NCI-H1436 treated with DMSO at 0.1 percent for 48 hours (cell line): ENCODE measurements around the gene ELK1.
"Not testable (repeated sequence)": the region's sequence is repeated elsewhere in the genome, so short reads cannot be mapped to it uniquely, and the experiment has no call there.

Experiments used
- DNase-seq: peaks from one replicate; lab custom pipeline; 2025; lab: John Stamatoyannopoulos, UW

ELK1 gene, protein sequence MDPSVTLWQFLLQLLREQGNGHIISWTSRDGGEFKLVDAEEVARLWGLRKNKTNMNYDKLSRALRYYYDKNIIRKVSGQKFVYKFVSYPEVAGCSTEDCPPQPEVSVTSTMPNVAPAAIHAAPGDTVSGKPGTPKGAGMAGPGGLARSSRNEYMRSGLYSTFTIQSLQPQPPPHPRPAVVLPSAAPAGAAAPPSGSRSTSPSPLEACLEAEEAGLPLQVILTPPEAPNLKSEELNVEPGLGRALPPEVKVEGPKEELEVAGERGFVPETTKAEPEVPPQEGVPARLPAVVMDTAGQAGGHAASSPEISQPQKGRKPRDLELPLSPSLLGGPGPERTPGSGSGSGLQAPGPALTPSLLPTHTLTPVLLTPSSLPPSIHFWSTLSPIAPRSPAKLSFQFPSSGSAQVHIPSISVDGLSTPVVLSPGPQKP

DNA sequence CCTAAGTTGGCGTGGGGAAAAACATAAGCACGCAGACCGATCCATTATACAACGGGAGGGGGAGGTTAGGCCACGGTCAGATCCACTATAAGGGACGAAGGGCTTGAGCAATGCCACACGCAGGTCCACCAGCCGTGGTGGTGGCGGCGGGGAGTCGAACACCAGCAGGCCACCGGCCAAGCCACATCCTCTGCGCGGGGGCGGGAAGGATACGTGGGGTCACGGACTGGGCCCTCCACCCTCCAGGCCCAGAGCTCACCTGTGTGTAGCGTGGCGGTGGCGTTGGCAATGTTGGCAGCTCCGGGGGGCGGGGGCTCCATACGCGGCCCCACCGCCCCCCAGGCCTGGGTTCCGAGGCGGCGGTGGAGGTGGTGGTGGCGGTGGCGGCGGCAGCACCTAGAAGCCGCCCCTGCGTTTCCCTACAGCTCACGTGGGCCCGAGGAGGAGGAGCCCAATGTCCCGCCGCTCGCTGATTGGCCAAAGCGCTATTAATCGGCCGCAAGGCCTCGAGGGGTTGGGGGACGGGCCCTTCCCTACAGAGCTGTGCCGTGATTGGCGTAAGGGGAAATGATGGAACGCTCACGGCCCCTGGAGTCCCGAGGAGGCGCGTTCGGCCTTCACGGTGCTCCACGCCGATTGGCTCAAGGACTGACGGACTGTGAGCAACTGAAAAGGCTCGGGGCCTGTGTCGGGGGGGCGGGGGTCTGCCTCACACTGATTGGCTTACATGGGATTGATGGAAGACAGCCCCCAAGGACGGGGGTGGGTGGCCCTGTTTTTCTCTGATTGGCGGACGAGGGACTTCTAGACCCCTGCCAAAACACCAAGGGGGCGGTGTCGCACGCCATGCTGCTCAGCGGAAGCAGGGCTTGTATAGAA, at the start of gene ELK1:
Gene ELK1 (minus strand): TSS at position 400 of the 879 bp plus-strand sequence. CDS start 9,122 bp downstream, outside the sequence.
- DNase-seq: peak; percentile 90

DNA sequence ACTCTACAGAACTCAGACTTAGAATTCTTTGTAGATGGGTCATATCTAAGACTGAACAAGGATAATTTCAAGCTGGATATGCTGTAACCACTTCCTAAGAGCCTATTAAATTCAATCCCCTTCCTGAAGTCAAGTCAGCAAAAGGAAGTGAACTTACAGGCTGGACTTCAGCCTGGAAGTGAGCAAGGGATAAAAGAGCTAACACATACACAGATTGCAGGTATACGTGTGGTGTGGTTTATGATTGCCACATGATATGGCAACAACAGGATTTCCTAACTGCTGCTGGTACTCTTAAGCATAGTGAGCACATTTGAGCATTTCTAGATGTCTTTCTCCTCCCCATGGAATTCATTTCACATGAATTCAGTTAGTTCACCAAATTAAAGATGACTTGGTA, 46.8 kb upstream of the ELK1 start:
- DNase-seq: no peak

DNA sequence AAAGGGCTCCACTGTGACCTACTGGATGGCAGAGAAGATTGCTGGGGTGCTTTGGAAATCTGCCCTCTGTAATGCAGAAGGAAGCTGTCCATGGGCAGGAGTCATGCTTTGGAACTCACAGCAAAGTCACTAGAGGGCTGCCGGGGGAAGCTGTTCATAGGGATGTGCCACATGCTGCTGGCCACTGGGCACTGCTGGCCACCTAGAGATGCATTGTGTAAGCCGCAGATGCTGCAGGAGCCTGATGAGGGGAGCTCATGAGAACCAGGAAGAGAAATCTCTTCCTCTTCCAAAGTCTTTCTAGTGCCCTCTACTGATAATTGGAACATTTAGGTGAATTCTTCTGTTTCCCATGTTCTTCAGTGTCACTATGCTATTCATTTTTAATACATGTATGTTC, 39.8 kb upstream of the ELK1 start:
- no peak for DNase-seq

DNA sequence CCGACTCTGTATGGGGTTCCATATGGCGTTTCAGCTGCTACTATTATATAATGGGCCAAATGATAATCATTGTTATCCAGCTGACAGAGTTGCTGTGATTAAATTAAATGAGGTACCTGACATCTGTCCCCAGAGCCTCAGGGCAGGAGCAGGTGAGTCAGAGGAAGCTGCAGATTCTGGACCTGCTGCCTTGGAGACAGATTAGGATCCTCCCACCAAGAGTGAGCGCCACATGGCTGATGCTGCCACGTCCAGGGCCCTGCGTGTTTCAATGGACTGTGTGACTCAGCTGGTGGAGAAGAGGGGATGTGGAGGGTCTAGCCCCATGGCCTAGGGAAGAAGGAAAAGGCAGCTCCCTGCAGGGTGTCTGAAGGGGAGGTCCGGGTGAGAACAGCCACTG, 36.9 kb upstream of the ELK1 start:
- peak; percentile 0 for DNase-seq

DNA sequence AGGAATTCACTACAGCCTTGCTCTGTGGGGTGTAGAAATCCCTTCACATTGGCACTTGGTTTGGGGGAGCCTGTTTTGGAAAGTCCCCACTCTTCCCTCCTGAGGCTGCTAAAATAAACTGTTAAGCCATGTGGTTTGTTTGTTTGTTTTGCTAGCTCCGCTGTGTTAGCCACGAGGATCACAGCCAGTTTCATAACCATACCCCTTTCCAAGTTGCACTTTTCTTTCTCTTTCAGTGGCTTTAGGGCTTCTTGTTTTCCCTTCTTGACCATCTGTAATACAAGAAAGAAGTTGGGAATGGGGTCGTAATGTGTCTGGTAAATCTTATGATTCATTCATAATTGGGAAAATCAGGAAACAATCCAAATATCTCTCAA, 33.5 kb upstream of the ELK1 start:
- no peak for DNase-seq

DNA sequence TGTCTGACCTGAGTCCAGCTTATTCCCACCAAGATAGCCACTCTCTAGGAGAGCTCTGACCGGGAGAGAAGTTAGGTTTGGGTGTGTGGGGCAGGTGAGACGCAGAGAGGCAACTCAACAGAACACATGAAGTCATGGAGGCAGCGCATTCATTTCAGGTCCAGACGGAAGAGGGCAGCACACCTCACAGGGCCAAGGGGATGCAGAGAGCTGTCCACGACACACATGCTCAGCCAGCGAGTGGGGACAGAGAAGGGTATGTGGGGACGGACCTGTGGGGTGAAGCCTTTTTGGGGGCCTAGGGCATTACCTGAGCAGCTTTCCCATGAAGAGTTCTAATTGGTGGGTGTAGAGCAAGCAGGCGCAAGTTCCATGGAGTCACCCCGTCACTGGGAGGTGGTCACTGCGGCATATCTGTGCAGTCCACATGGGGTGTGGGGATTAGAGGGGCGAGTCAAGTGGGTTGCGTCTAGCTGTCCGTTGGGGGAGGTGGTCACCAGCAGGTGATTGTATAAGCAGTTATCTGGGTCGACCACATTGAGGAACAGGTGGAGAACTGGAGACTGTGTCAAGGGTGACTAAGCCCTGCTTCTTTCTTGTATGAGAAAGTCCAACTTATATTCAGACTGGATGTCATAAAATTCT, 32.9 kb upstream of the ELK1 start:
- DNase-seq: no peak

DNA sequence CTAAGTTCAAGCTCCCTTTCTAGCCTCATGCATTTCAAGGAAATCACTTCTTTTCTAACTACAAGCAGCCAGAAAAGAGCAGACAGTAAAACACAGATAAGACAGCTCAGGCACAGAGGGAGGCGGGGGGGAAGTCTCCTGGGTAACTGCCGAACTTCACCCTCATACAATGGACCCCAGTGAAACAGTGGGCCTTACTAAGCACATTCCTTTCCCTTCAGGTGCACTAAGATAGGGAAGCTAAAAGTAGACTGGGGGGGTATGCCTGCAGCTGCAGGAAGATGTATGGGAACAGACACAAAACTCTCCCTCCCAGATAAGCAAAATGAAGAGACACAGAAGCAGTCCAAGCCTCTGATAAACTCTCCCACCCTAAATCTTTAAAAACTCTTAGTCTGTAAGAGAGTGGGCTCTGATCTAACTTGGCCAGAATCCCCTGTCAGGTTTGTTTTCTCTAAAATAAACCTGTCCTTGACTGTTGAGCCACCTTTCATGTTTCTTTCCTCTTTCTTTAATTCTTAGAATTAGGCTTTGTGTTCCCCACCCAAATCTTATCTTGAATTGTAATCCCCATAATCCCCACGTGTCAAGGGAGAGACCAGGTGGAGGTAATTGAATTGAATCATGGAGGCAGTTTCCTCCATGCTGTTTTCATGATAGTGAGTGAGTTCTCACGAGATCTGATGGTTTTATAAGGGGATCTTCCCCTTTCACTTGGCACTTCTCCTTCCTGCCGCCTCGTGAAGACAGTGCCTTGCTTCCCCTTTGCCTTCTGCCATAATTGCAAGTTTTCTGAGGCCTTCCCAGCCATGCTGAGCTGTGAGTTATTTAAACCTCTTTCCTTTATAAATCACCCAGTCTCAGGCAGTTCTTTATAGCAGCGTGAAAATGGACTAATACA, 25.8 kb upstream of the ELK1 start:
- DNase-seq: not testable (repeated sequence)

DNA sequence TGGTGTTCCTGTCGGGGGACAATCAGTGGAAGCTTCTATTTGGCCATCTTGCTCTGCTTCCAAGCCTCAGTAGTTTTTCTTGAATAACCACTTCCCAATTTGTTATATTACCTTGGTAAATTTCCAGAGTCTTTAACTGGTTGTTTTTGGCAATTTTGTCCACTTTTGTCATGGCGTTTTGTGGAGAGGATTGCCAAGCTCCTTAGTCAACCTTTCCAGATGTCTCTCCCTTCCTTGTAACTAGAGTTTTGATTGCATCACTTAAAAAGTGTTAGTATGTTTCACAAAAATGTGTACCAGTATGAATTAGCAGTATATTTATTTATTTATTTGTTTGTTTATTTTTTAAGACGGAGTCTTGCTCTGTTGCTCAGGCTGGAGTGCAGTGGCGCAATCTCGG, 24.4 kb upstream of the ELK1 start:
- no peak for DNase-seq

DNA sequence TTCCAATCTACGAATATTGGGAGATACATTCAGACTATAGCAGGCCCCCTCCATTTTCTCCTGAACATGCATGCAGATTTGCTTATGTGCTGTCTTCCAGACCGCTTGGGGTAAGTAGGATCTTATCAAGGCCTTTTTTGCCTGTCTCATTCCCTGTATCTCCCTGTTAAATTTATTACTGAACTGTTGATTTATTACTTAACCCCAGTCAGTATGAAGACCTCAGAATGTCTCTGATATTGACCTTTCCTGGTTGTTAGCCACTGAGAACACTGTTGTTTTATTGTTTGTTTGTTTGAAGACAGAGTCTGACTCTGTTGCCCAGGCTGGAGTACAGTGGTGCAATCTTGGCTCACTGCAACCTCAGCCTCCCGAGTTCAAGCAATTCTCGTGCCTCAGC, 15.4 kb upstream of the ELK1 start:
- DNase-seq: not testable (repeated sequence)

DNA sequence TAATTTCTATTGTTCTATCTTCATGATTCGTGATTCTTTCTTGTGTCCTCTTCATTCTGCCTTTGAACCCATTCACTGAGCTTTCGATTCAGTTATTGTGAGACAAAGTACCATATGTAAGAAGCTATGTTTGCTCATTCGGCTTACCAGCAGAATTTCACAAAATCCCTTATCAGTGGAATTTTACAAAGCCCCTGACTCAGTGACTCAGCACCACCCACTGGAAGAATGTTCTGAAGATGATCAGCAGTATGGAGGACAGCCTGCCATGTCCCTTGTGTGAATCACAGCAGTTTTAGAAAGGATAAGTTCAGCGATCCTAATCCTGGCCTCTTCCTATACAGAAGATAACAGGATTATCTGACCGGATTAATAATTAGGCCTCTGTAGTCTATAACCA, 14.4 kb upstream of the ELK1 start:
- no peak for DNase-seq

DNA sequence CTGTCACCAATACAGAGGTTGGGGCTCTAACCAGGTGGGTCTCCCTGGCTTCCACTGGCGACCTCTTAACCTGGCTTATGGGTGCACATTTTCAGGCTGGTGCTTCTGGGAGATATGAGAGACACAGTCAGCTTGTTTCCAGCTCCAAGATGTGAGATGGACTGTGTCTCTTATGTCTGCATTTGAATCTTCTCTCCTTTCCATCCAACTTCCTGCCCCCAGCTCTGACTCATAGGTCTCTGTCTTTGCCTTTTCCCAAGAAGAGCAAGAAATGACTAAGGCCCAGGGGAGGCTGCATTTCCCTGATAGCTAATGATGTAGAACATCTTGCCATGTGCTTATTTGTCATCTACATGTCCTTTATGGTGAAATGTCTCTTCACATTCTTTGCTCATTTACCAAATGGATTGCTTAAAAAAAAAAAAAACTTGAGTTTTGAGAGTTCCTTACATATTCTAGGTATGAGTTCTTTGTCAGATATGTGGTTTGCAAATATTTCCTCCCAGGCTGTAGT, 11.8 kb upstream of the ELK1 start:
- no peak for DNase-seq

DNA sequence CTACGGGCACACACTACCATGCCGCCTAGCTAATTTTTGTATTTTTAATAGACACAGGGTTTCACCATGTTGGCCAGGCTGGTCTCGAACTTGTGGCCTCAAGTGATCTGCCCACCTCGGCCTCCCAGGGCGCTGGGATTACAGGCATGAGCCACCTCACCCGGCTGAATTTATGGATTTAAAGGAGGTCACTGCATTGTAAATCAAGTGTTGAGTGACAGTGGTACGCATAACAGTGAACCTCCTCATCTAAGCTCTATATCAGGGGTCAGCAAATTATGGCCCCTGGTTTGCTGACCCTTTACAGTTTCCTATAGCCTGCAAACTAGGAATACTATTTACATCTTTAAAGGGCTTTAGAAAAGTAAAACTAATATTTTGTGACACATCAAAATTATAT, 11.2 kb upstream of the ELK1 start:
- DNase-seq: no peak

DNA sequence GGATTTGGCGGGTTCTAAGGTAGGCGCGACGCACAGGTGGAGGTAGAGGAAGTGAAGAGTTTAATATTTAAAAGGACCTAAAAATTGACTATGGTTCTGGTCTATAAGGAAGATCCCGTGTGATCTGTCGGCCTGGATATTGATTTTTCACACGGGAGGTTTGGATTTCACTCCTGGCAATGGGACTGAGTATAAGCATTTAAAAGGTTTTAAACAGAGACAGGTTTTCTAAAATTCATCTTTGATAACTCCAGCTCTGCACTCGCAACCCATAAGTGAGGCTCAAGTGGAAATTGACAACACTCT, 9.0 kb upstream of the ELK1 start:
- no peak for DNase-seq

DNA sequence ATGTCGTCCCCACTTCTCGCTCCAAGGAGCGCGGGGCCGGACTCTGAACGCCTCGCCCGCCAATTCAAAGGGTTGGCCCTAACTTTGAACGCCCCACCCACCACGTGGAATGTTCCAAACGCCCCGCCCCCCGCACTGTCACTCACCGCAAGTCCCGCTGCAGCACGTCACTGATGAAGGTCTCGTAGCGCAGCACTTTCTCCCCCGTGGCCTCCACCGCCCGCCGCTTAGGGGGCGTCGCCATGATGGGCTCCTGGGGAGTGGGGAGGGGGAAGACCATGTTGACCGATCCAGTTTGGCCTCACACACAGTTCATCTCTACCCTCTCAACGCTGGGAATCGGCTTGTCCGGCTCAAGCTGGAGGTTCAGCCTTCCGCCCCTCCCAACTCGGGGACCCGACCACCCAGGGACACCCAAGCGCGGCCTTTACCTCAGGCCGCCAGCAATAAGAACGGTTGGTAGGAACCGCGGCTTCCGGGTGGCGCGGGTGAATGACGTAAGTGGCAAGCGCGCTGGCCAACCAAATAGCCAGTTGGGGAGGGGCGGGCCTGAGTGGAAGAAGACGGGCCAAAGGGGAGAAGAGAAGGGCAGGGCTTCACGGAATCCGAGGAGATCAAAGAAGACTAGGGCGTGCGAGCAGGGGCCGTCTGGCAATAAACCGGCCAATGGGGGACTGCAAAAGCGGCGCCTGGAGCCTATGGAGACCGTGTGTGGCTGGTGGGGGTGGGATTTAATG, 8.5 kb upstream of the ELK1 start, which contains the start of gene UXT:
Gene UXT (minus strand): TSS at position 497 of the 737 bp plus-strand sequence. CDS start 253 bp downstream, at position 244.
- DNase-seq: peak; percentile 63

DNA sequence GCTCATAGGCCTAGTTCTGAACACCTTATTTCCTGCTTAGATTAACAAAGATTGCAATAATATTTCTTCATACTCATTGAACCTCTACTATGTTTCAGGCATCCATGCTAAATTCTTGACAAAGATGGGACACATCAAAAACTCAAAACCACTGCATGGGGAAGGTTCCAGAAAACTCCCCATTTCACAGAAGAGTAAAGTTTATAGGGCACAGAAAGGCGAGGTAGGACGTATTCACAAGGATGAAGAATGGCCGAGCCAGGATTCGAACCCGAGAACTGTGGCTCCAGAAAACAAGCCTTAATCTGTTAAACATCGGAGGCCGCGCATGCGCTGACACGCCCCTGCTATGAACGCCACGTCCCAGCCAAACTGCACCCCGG, 7.9 kb upstream of the ELK1 start:
- DNase-seq: no peak

DNA sequence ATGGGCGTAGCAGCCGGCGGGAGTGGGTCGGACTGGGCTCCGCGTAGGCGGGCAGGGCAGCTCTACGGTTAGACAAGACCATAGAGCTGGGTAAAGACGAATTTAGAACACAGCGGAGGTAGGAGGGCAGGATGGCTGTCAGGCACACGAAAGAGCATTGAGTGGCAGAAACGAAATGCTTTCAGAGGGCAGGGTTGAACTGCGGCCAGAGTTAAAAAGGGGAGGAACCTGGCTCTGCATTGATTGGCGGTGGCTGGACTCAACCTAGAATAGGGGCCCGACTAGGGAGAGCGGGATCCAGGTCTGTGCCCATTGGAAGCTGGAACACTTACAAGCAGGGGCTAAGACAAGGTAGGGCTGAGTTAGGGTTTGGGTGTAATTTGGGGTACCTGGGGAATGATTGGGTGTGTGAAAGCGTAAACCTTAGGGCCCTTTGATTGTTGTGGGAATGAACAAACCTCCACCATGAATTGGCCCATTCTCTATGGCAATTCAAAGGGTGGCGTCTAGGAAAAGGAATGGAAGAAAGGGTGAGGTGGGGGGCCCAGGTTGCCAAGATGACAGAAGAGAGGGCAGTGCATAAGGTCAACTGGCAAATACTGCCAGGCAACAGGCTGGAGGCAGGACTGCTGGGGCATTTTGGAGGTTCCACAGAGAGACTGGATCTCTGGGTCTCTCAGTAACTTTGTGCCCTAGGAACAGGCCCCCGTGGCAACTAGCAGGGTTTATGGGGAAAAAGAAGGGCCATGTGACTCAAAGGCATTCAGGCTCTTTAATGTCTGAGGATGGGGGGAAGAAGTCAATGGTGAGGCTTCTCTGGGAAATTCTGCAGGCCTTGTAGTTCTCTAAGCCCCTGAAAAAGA, 911 bp upstream of the ELK1 start:
- no peak for DNase-seq

DNA sequence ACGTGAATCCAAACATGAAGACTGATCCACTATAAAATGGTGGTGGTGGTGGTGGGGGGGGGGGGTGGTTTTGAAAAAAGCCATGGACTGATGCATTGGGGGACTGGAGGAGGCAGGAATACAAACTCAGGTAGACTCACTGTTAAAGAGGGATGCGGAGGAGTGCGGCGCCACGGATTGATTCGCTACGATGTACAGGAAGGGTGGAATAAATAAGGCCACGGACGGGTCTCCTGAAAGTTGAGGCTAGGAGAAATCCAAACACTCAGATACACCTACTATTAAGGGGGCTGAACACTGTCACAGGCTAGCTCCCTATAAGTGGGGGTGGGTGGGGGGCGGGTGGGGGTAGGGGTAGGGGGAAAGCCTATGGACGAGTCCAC, 591 bp downstream of the ELK1 start:
- no peak for DNase-seq

DNA sequence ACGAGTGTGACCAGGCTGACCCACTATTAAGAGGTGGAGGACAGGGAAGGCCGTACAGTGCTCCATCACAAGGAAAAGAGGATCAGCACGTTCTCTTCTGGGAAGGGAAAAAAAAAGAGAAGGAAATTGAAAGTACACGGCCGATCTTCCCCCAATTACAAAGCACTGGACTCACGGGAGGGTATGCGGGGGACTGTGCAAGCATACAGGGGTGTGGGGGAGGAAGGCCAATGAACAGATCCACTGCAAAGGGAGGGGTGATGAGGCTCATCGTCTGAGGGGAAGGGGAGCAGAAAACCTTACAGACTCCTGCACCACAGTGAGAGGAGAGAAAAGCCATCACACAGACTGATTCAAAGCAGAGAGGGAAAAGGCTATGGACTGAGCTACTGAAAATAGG, 1.1 kb downstream of the ELK1 start:
- no peak for DNase-seq

DNA sequence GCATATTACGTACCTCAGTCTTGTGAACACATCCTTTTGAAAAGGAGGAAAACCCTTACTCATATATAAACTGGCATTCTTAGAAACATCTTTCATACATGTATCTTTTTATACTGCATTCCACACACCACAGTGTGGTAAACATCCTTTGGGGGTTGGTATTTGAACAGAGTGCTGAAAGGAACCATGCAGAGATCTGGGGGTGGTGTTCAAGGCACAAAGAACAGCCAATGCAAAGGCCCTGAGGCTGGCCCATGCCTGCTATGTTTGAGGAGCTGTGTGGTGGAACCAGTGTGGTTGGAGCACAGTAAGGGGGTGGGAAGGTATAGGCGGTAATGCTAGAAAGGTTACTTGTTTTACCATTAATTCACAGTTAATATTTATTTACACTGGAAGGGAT, 2.0 kb downstream of the ELK1 start:
- no peak for DNase-seq

DNA sequence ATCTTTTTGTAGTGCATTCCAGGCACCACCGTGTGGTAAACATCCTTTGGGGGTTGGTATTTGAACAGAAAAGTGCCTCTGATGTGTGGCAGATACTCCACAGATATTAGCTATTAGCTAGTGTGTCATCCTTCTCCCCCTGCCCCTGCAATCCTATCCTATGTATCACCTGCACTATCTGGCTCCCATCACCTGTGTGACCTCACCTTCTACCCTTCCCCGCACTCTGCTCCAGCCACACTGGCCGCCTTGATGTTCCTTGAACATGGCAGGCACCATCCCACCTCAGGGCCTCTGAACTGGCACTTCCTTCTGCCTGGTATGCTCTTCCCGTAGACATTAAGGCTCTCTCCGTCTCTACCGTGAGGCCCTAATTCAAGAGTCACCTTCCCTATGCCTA, 3.7 kb downstream of the ELK1 start:
- no peak for DNase-seq
